ENCODE measurements around the gene MBD5.

MBD5 gene

DNA sequence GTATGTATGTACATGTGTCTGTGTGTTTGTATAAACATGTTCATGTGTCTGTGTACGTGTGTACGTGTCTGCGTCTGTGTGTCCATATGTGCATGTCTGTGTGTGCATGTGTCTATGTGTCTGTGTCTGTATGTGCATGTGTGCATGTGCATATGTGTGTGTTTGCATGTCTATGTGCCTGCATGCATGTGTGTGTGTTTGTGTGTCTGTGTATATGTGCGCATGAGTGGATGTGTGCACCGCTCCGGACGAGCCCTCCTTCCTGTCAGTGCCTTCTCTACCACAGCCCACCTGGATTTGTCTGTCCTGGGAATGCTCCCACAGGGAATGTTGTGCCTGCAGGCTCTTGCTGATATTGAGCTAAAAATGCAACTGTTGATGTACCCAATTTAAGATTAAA is 510.3 kb downstream of the MBD5 start:
- H3K4me3 ChIP-seq (ENCODE audit: low read depth, low read length) = no peak overlapping the region
- no peak overlapping the region for H3K9ac ChIP-seq
- no peak overlapping the region for H3K4me2 ChIP-seq (ENCODE audit: low read length)
- H3K27ac ChIP-seq = no peak overlapping the region
- H3K27me3 ChIP-seq (ENCODE audit: control insufficient read depth, insufficient read depth, low read length) = no peaks in the 10 kb centered on the region
- H3K9me3 ChIP-seq (ENCODE audit: control insufficient read depth, low read length) = no peaks in the 10 kb centered on the region
- no peak overlapping the region for H2AFZ ChIP-seq
- H3K36me3 ChIP-seq (ENCODE audit: control insufficient read depth, insufficient read depth, low read length) = no peaks in the 10 kb centered on the region
- no peak for TF ChIP-seq CTCF (IDR thresholded peaks at IDR 0.05)
- H3K79me2 ChIP-seq = no peaks in the 10 kb centered on the region
- H3K4me1 ChIP-seq = peaks cover 4% of the 10 kb centered on the region

GRCh38 chr2:148531669-148532428 is 511.0 kb downstream of the MBD5 start:
- no peak overlapping the region for H3K27ac ChIP-seq
- H3K27me3 ChIP-seq (ENCODE audit: control insufficient read depth, insufficient read depth, low read length) = no peaks in the 10 kb centered on the region
- no peak for TF ChIP-seq CTCF (IDR thresholded peaks at IDR 0.05)
- H3K9me3 ChIP-seq (ENCODE audit: control insufficient read depth, low read length) = no peaks in the 10 kb centered on the region
- no peak overlapping the region for H3K4me2 ChIP-seq (ENCODE audit: low read length)
- H3K36me3 ChIP-seq (ENCODE audit: control insufficient read depth, insufficient read depth, low read length) = no peaks in the 10 kb centered on the region
- peaks cover 4% of the 10 kb centered on the region for H3K4me1 ChIP-seq
- H3K9ac ChIP-seq = no peak overlapping the region
- no peaks in the 10 kb centered on the region for H3K79me2 ChIP-seq
- no peak overlapping the region for H3K4me3 ChIP-seq (ENCODE audit: low read depth, low read length)
- H2AFZ ChIP-seq = no peak overlapping the region

DNA sequence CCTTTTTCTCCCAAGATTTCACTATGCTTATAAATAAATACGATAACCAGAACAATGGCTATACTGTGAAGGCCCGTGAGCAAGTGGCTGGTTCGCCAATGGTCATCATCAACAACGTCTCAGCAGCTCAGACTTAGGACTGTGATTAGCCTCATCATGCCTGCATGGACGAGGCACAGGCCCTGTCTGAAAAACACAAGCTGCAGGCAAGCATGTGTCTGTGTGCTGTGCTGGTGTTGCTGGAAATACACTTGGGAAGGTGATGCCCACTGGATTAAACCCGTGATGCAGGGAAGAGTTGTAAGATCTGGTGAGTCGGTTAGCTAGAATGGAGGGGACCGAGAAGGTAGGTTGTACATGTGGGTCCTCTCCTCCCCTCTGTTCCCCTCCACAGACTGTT is 512.1 kb downstream of the MBD5 start:
- Histone ChIP-seq H3K27ac (no peak overlapping the region), H3K4me2 (ENCODE audit: low read length) (no peak overlapping the region), H2AFZ (no peak overlapping the region), H3K27me3 (ENCODE audit: control insufficient read depth, insufficient read depth, low read length) (no peaks in the 10 kb centered on the region), H3K4me1 (peaks cover 4% of the 10 kb centered on the region), H3K36me3 (ENCODE audit: control insufficient read depth, insufficient read depth, low read length) (no peaks in the 10 kb centered on the region), H3K4me3 (ENCODE audit: low read depth, low read length) (no peak overlapping the region), H3K79me2 (no peaks in the 10 kb centered on the region), H3K9ac (no peak overlapping the region), H3K9me3 (ENCODE audit: control insufficient read depth, low read length) (no peaks in the 10 kb centered on the region)
- no peak for TF ChIP-seq CTCF (IDR thresholded peaks at IDR 0.05)

GRCh38 chr2:148533685-148534084 is 512.8 kb downstream of the MBD5 start:
- no peaks in the 10 kb centered on the region for H3K9me3 ChIP-seq (ENCODE audit: control insufficient read depth, low read length)
- no peaks in the 10 kb centered on the region for H3K36me3 ChIP-seq (ENCODE audit: control insufficient read depth, insufficient read depth, low read length)
- H3K4me1 ChIP-seq = peaks cover 4% of the 10 kb centered on the region
- no peaks in the 10 kb centered on the region for H3K79me2 ChIP-seq
- H3K27me3 ChIP-seq (ENCODE audit: control insufficient read depth, insufficient read depth, low read length) = no peaks in the 10 kb centered on the region
- H3K4me3 ChIP-seq (ENCODE audit: low read depth, low read length) = no peak overlapping the region
- no peak for TF ChIP-seq CTCF (IDR thresholded peaks at IDR 0.05)
- no peak overlapping the region for H3K4me2 ChIP-seq (ENCODE audit: low read length)
- no peak overlapping the region for H2AFZ ChIP-seq
- H3K27ac ChIP-seq = no peak overlapping the region
- H3K9ac ChIP-seq = no peak overlapping the region
